Tibial nerve (tissue), 3 donors: ENCODE measurements around the gene UBE2E2.
"Not testable (repeated sequence)": the region's sequence is repeated elsewhere in the genome, so short reads cannot be mapped to it uniquely, and the experiment has no call there.

Source experiments
- POLR2A ChIP-seq, 2 donors: fragments of 450-650 bp; IDR thresholded peaks; one replicate each; pipeline ENCODE4 v1.6.1; 2017; ENCODE audit warnings: antibody characterized with exemption in 2 of 2, mild to moderate bottlenecking in 2 of 2, moderate library complexity in 2 of 2
- TF ChIP-seq, protein P1 (sequence below), 5 experiments: fragments of 200-600 bp in 3 of 5; fragments of 450-650 bp in 2 of 5; sonication (generic) in 3 of 5; IDR thresholded peaks; one replicate each; pipeline ENCODE4 v1.5.1; 2016 to 2019; ENCODE audit warnings: antibody characterized with exemption in 5 of 5, mild to moderate bottlenecking in 3 of 5, moderate library complexity in 2 of 5

- TF ChIP-seq POLR2A (IDR thresholded peaks at IDR 0.05): not testable (repeated sequence)
- TF ChIP-seq, protein P1, sequence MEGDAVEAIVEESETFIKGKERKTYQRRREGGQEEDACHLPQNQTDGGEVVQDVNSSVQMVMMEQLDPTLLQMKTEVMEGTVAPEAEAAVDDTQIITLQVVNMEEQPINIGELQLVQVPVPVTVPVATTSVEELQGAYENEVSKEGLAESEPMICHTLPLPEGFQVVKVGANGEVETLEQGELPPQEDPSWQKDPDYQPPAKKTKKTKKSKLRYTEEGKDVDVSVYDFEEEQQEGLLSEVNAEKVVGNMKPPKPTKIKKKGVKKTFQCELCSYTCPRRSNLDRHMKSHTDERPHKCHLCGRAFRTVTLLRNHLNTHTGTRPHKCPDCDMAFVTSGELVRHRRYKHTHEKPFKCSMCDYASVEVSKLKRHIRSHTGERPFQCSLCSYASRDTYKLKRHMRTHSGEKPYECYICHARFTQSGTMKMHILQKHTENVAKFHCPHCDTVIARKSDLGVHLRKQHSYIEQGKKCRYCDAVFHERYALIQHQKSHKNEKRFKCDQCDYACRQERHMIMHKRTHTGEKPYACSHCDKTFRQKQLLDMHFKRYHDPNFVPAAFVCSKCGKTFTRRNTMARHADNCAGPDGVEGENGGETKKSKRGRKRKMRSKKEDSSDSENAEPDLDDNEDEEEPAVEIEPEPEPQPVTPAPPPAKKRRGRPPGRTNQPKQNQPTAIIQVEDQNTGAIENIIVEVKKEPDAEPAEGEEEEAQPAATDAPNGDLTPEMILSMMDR (IDR thresholded peaks at IDR 0.05): not testable (repeated sequence)
Measured at GRCh38 chr3:23336853-23337252, 133.7 kb downstream of the UBE2E2 start.
